ENCODE results near the gene UNKL.

- TF ChIP-seq, protein P1, sequence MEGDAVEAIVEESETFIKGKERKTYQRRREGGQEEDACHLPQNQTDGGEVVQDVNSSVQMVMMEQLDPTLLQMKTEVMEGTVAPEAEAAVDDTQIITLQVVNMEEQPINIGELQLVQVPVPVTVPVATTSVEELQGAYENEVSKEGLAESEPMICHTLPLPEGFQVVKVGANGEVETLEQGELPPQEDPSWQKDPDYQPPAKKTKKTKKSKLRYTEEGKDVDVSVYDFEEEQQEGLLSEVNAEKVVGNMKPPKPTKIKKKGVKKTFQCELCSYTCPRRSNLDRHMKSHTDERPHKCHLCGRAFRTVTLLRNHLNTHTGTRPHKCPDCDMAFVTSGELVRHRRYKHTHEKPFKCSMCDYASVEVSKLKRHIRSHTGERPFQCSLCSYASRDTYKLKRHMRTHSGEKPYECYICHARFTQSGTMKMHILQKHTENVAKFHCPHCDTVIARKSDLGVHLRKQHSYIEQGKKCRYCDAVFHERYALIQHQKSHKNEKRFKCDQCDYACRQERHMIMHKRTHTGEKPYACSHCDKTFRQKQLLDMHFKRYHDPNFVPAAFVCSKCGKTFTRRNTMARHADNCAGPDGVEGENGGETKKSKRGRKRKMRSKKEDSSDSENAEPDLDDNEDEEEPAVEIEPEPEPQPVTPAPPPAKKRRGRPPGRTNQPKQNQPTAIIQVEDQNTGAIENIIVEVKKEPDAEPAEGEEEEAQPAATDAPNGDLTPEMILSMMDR (conservative IDR thresholded peaks at IDR 0.05; ENCODE audit: low read depth, low read length) = no peak
- no peak for TF ChIP-seq EZH2phosphoT487 (IDR thresholded peaks at IDR 0.05; ENCODE audit: borderline replicate concordance, low read length)
Measured at GRCh38 chr16:1393613-1394176, 20.8 kb downstream of the UNKL start.
